Measurements from ENCODE around the gene MYADML2.
A peak's percentile ranks its signal among the peaks of the same experiment; 100 is the strongest.
"Not testable (repeated sequence)": the region's sequence is repeated elsewhere in the genome, so short reads cannot be mapped to it uniquely, and the experiment has no call there.

Gene MYADML2

DNA sequence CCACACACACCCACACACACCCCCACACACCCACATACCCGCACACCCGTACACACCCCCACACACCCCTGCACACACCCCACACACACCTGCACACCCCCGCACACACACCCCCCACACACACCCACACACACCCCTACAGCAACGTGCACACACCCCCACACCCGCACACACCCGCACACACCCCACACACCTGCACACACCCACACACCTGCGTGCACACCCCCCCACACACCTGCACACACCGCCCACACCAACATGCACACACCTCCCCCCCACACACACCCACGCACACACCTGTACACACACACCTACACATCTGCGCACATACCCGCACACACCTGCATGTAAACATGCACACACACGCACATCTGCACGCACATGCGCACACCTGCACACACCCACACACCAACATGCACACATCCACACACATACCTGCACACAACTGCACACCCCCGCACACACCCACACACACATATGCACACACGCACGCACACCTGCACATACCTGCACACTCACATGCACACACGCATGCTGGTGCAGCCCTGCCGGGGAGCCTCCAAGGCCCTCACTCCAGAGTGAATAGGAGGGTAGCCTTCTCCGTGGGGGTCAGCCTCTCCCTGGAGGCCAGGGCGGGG is 37.9 kb upstream of the MYADML2 start:
- DNase-seq, result no peak
- TF ChIP-seq GATA1 (IDR thresholded peaks at IDR 0.05; ENCODE audit: low read depth, low read length) (no peak), POLR2A (IDR thresholded peaks at IDR 0.05; ENCODE audit: low read length) (no peak)

DNA sequence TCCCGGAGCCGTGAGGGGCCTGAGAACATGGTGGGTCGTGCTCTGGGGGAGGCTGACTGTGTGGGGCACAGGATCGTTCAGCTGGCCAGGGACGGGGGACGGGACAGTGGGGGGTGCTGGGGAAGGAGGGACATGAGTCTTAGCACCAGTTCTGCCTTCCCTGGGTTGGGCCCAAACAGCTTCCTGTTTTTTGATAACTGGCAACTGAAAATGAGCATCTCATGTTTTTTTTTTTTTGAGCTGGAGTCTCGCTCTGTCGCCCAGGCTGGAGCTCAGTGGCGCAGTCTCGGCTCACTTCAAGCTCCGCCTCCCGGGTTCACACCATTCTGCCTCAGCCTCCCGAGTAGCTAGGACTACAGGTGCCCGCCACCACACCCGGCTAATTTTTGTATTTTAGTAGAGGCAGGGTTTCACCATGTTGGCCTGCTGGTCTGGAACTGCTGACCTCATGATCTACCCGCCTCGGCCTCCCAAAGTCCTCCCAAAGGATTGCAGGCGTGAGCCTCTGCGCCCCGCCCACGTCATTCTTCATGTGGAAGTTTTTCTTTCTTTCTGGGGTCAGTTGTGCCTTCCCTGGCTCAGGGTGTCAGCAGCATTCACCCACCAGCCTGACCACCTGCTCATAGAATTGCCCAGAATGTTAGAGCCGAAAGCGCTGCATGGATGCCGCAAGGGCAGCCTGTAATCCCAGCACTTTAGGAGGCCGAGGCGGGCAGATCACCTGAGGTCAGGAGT is 36.8 kb upstream of the MYADML2 start:
- TF ChIP-seq POLR2A (IDR thresholded peaks at IDR 0.05; ENCODE audit: low read length), result no peak
- TF ChIP-seq GATA1 (IDR thresholded peaks at IDR 0.05; ENCODE audit: low read depth, low read length), result no peak
- DNase-seq, result no peak

DNA sequence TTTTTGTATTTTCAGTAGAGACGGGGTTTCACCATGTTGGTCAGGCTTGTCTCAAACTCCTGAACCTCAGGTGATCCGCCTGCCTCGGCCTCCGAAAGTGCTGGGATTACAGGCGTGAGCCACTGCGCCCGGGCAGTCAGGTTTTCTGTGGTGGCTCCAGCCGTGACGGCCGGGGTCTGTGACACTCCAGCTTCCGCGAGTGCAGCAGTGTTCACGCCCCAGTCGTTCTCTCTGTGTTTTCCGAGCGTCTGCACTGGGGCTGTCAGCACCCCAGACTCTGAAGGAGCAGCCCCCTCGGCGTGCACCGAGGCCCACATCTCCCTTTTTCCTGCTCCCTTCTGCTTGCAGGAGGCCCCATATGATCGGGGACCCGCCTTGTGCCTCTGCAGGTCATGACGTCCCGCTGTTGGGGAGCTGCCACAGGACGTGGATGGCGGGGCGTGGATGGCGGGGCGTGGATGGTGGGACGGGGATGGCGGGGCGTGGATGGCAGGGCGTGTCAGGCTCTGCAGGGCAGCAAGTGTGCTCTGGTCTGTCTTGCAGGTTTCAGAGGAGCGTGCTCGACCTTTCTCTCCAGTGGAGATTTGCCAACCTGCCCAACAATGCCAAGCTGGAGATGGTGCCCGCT is 36.1 kb upstream of the MYADML2 start:
- TF ChIP-seq POLR2A (IDR thresholded peaks at IDR 0.05; ENCODE audit: low read length) (no peak), GATA1 (IDR thresholded peaks at IDR 0.05; ENCODE audit: low read depth, low read length) (no peak)
- DNase-seq, result no peak

DNA sequence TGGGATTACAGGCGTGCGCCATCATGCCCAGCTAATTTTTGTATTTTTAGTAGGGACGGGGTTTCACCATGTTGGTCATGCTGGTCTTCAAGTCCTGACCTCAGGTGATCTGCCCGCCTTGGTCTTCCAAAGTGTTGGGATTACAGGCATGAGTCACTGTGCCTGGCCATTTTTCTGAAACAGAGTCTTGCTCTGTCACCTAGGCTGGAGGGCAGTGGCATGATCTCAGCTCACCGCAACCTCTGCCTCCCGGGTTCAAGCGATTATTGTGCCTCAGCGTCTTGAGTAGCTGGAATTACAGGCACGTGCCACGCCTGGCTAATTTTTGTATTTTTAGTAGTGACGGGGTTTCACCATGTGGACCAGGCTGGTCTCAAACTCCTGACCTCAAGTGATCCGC is 34.5 kb upstream of the MYADML2 start:
- DNase-seq, result not testable (repeated sequence)

DNA sequence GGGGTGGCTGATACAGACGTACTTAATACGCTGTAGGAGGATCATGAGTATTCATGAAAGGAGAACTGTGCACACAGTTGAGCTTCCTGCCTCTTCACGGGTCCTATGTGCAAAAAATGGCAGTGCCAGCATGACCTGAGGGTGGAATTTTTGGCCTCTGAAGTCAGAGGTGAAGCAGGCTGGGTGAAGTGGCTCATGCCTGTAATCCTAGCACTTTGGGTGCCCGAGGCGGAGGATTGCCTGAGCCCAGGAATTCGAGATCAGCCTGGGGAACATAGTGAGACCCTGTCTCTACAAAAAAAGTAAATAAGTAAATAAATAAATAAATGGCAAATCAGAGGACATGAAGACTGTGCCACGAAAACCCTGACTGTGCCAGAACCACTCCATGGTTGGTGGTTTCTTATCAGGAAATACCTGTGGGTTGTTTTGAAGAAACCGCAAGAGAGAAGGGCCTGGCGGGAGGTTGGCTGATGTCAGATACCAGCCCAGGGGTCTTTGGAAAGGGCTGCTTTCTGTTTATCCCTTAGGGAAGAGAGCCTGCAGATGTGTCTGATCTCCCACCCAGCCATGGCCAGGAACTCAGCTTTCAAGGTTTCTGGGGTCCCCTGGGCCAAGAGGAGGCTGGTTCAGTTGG is 33.8 kb upstream of the MYADML2 start:
- TF ChIP-seq POLR2A (IDR thresholded peaks at IDR 0.05; ENCODE audit: low read length) (no peak), GATA1 (IDR thresholded peaks at IDR 0.05; ENCODE audit: low read depth, low read length) (no peak)
- no peak for DNase-seq

DNA sequence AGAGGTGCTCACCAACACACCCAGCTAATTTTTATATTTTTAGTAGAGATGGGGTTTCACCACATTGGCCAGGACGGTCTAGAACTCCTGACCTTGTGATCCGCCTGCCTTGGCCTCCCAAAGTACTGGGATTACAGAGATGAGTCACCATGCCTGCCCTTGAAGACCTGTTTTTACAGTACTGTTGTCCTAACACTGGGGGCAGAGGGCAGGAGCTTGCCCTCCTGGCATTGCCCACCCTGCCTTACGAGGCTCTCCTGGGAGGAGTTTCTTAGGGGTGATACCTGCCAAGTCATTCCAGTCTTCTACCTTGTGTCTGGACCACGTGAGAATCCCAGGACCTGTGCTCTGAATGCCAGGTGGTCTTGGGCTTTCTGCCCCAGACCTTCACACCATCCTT is 33.1 kb upstream of the MYADML2 start:
- no peak for TF ChIP-seq GATA1 (IDR thresholded peaks at IDR 0.05; ENCODE audit: low read depth, low read length)
- no peak for TF ChIP-seq POLR2A (IDR thresholded peaks at IDR 0.05; ENCODE audit: low read length)
- DNase-seq, result no peak

DNA sequence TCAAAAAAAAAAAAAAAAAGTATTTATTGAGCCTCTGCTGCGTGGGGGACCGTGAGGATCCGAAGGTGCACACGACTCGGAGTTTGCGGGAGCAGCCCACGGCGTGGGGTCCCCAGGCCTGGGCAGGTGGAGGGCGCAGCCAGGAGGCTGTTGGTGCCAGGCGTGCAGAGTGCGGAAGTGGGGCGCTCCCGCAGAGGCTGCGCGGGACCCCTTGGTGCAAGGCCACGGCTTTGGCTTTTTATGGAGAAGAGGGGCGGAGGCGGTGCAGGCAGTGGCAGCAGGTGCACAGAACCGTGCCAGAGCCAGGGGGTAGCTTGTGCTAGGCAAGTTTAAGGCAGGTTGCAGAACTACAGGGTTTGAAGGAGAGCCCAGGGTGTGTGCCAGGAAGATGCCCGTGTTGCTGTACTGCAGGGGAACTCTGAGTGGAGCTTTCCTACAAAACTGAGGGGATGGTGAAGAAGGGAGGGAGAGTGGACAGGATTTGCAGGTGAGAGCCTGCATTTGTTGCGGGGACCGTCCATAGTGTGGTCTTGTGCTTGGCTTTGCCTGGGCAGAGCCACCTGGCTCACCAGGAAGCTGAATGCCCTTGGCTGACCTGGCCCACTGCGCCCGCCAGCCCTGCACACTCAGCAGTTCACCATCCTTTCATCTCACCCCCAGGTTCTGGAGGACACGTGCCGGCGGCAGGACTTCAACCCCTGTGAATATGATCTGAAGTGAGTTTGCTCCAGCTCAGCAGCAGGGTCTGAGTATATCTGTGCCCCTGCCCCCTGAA is 31.7 kb upstream of the MYADML2 start:
- no peak for TF ChIP-seq GATA1 (IDR thresholded peaks at IDR 0.05; ENCODE audit: low read depth, low read length)
- no peak for TF ChIP-seq POLR2A (IDR thresholded peaks at IDR 0.05; ENCODE audit: low read length)
- no peak for DNase-seq

DNA sequence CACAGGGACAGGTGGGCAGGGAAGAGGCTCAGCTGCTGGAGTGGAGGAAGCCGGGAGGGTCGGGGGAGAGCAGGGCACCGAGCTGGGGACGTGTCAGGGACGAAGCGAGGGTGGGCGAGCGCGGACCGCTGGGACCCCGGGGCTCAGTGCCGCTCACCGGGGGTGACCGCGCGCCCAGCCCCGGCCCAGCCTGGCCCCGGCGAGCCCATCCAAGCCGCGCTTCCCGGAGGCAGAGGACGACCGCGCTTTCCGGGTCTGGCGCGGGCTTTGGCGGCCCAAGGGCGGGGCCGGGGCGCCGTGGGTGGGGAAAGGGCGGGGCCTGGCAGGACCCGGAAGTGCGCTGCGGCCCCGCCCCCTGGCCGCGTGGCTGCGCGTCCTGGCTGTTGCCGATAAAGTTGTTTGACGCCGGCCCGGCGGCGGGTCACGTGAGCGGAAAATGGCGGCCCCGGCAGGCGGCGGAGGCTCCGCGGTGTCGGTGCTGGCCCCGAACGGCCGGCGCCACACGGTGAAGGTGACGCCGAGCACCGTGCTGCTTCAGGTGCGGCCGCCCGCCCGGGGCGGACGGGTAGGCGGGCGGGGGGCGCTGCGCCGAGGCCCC is 30.3 kb upstream of the MYADML2 start, which contains the start of gene ASPSCR1:
Gene ASPSCR1 (plus strand): TSS at position 419 of the 598 bp plus-strand sequence. CDS start 18 bp downstream, at position 437.
- TF ChIP-seq POLR2A (IDR thresholded peaks at IDR 0.05; ENCODE audit: low read length) (peak; percentile 73), GATA1 (IDR thresholded peaks at IDR 0.05; ENCODE audit: low read depth, low read length) (no peak)
- peak; percentile 95 to 98 for DNase-seq

DNA sequence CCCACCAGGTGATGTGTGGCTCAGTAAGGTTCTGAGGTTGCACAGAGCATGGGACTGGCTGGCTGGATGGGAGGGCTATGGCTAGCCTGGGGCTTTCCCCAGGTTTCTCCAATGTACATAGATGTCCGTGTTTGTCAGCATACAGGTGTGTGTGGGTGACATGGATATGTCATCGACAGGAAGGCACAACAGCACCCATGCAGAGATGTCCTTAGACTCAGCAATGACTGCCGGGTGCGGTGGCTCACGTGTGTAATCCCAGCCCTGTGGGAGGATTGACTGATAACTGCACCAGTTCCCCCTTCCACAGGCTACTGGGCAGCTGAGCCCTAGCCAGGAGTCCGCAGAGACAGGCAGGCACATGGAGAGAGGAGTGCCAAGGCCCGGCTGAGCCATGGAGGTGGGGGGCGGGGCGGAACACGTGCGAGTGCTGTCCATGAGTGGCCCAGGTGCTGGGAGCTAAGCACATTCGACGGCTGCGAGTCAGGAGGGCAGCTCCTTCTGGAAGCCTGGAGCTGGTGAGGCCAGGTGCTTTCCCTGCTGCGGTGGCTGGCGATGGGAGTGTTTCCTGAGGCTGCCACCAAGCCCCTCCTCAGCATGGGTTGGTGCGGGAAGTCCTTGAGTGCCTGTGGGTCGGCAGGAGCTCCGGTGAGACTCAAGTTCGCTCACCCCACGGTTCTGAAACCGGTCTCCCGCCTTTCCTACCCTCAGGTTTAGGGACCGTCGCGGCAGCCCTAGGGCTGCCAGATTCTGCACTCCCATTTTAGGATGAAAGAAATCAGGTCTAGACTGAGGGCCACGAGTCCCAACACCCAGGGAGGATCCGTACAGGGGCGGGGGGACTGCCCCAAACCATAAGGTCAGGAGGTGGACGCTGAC is 29.5 kb upstream of the MYADML2 start:
- no peak for TF ChIP-seq GATA1 (IDR thresholded peaks at IDR 0.05; ENCODE audit: low read depth, low read length)
- TF ChIP-seq POLR2A (IDR thresholded peaks at IDR 0.05; ENCODE audit: low read length), result no peak
- DNase-seq, result peak; percentile 41 to 56

DNA sequence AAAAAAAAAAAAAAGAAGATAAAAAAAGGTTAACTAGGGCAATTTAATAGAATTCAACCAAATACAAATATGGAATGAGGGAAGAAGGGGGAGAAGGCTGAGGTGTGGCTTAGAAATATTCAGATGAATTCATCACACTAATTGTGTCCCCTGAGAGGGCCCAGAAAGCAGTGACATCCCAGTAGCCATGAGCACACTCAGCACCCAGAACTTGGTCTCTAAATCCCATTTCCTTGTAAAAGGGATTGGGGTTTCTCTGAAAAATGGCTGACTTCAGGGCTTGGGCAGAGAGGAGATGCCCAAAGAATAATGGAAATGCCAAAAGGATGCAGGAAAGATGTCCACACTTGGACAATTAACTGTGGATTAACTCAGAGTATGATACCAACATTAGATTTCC is 26.4 kb upstream of the MYADML2 start:
- TF ChIP-seq POLR2A (IDR thresholded peaks at IDR 0.05; ENCODE audit: low read length) (no peak), GATA1 (IDR thresholded peaks at IDR 0.05; ENCODE audit: low read depth, low read length) (no peak)
- DNase-seq, result no peak

DNA sequence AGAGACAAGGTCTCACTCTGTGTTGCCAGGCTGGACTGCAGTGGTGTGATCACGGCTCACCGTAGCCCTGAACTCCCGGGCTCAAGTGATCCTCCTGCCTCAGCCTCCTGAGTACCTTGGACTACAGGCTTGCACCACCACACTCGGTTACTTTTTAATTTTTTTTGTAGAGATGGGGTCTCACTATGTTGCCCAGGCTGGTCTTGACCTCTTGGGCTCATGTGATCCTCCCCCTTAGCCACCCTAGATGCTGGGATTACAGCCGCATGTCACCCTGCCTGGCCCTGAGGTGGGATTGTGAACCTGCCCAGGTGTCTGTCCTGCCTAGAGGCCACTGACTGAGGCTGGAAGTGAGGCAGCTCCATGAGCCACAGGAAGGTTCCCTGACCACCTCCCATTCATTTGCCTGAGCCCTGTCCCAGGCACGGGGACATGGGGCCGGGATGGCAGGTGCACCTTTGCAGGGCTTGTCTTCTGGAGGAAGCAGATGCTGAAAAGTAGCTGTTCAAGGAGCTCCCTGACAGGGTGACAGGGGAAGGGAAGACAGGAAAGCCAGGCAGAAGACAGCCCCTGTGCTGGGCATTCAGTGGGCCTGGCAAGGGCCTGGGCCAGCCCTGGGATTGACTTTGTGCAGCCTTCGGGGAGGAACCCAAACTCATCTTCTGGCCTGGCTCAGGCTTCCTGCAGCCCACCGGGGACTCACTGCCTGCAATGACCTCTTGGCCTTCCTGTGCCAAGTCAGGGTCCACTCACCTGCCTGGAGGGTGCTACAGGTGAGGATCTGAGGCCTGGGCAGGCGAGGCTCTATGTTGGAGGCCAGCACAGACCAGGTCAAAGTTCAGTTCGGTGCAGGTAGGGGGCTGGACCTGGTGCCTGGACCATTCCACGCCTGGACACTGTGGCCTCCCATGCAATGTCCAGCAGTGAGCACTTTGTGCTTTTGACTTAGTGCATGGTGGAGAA is 22.1 kb upstream of the MYADML2 start:
- no peak for TF ChIP-seq GATA1 (IDR thresholded peaks at IDR 0.05; ENCODE audit: low read depth, low read length)
- TF ChIP-seq POLR2A (IDR thresholded peaks at IDR 0.05; ENCODE audit: low read length), result no peak
- DNase-seq, result no peak

Data from erythroblast (primary cell).